Measurements from ENCODE around the gene TMTC1. TPM values are rescaled to one million over a fixed set of nuclear protein-coding genes. Genes with fewer than 3 reads are reported as not detected.

Gene TMTC1
- total RNA-seq, 2 donors from 2014 or later, result 15.6 to 20.1 TPM

GRCh38 chr12:29552994-29553748 lies 230.6 kb downstream of the TMTC1 start:
- H3K9me3 ChIP-seq, result no peaks in the 10 kb centered on the region
- 14 to 29% methylated on average over 3 of the region's 3 CpGs for WGBS, 2 donors
- no peak overlapping the region for H3K27ac ChIP-seq
- no peak for DNase-seq
- no peaks in the 10 kb centered on the region for H3K4me1 ChIP-seq
- no peaks in the 10 kb centered on the region for H3K36me3 ChIP-seq (replicated peaks in 1 of 2; ENCODE audit: insufficient read depth in 1 of 2, low read depth in 2 of 2)
- intact Hi-C loops (cut with DNase I), result no loop called here
- no peaks in the 10 kb centered on the region for H3K27me3 ChIP-seq
- ATAC-seq, result no peak
- no peak for TF ChIP-seq POLR2A (IDR thresholded peaks at IDR 0.05)
- TF ChIP-seq, protein P1, sequence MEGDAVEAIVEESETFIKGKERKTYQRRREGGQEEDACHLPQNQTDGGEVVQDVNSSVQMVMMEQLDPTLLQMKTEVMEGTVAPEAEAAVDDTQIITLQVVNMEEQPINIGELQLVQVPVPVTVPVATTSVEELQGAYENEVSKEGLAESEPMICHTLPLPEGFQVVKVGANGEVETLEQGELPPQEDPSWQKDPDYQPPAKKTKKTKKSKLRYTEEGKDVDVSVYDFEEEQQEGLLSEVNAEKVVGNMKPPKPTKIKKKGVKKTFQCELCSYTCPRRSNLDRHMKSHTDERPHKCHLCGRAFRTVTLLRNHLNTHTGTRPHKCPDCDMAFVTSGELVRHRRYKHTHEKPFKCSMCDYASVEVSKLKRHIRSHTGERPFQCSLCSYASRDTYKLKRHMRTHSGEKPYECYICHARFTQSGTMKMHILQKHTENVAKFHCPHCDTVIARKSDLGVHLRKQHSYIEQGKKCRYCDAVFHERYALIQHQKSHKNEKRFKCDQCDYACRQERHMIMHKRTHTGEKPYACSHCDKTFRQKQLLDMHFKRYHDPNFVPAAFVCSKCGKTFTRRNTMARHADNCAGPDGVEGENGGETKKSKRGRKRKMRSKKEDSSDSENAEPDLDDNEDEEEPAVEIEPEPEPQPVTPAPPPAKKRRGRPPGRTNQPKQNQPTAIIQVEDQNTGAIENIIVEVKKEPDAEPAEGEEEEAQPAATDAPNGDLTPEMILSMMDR (IDR thresholded peaks at IDR 0.05), result no peak
- no peak overlapping the region for H3K4me3 ChIP-seq

DNA sequence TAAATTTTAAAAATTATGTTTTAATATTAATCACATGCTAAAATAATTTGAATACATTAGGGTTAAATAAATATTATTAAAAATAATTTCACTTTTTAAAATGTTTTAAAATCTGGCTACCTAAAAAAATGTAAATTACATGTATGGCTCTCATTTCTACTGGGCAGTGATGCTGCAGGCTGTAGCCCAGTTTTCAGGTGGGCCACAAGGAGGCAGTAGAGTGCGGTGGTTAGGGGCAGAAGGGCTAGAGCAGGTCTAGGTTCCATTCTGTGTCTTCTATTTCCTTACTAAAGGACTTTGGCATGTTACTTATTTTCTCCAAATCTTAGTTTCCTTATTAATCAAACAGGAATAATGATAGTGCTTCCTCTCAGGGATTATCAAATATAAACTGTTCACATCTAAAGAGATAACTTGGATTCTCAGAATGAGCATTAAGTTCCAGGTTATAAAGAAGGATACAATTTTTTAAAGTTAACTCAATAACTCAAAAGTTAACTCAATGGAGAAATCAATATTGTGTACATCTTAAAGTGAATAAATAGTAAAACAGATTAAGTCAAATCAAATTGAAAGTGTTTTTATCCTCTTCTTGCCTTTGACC lies 231.3 kb downstream of the TMTC1 start:
- 0 to 10% methylated on average over 1 of the region's 1 CpG for WGBS, 2 donors
- Histone ChIP-seq H3K27ac (no peak overlapping the region), H3K36me3 (replicated peaks in 1 of 2; ENCODE audit: insufficient read depth in 1 of 2, low read depth in 2 of 2) (no peaks in the 10 kb centered on the region)

GRCh38 chr12:29551812-29552211 lies 231.9 kb downstream of the TMTC1 start:
- Histone ChIP-seq H3K27ac (no peak overlapping the region), H3K27me3 (no peaks in the 10 kb centered on the region), H3K4me3 (no peak overlapping the region), H3K4me1 (no peaks in the 10 kb centered on the region), H3K9me3 (no peaks in the 10 kb centered on the region), H3K36me3 (replicated peaks in 1 of 2; ENCODE audit: insufficient read depth in 1 of 2, low read depth in 2 of 2) (no peaks in the 10 kb centered on the region)
- intact Hi-C loops (cut with DNase I), result no loop called here
- no peak for ATAC-seq
- WGBS, 2 donors, result 32 to 34% methylated on average over 3 of the region's 3 CpGs
- TF ChIP-seq, protein P1 (IDR thresholded peaks at IDR 0.05), result no peak
- no peak for TF ChIP-seq POLR2A (IDR thresholded peaks at IDR 0.05)
- DNase-seq, result no peak

More for the DNA sequence above, 231.3 kb downstream of the TMTC1 start:
- intact Hi-C loops (cut with DNase I), result no loop called here
- Histone ChIP-seq H3K4me1 (no peaks in the 10 kb centered on the region), H3K9me3 (no peaks in the 10 kb centered on the region), H3K27me3 (no peaks in the 10 kb centered on the region), H3K4me3 (no peak overlapping the region)
- peak; percentile 52 to 69 (median 61) for DNase-seq
- TF ChIP-seq POLR2A (IDR thresholded peaks at IDR 0.05), result no peak
- TF ChIP-seq, protein P1 (IDR thresholded peaks at IDR 0.05), result peak; percentile 30 to 94 (median 66)
- ATAC-seq, result peak; percentile 86

DNA sequence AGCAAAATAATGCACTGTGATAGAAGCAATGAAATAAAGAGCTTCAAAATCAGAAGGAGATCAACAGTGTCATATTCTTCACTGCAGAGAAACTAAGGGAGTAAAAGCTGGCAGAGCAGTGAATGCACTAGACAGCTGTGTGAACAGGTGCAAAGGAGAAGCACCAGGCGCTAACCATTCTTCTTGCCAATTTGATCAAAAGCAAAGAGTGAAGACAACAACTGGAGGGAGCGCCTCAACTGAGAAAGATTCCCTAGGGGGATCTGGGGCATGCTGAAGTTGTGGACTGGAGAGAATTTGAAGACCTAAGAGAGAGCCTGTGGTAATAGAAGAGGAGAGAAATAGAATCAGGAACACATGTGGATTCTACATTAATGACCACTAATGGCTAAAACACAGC lies 235.9 kb downstream of the TMTC1 start:
- no peak overlapping the region for H3K4me3 ChIP-seq
- H3K27me3 ChIP-seq, result no peaks in the 10 kb centered on the region
- H3K27ac ChIP-seq, result no peak overlapping the region
- H3K4me1 ChIP-seq, result no peaks in the 10 kb centered on the region
- TF ChIP-seq, protein P1 (IDR thresholded peaks at IDR 0.05), result no peak
- no peak for TF ChIP-seq POLR2A (IDR thresholded peaks at IDR 0.05)
- no peaks in the 10 kb centered on the region for H3K36me3 ChIP-seq (replicated peaks in 1 of 2; ENCODE audit: insufficient read depth in 1 of 2, low read depth in 2 of 2)
- H3K9me3 ChIP-seq, result no peaks in the 10 kb centered on the region
- 88% methylated on average over 2 of the region's 2 CpGs for WGBS, 2 donors
- DNase-seq (no peak), ATAC-seq (no peak)
- intact Hi-C loops (cut with DNase I), result no loop called here

All from body of pancreas (tissue), 4 donors.